SK-N-SH treated with all-trans-retinoic acid at 6 μM for 48 hours (cell line): ENCODE measurements around the gene SLC25A48.

Source experiments
- ARNTL ChIP-seq: fragments of 450-650 bp; formaldehyde crosslinking; IDR thresholded peaks from 2 replicates; pipeline ENCODE4 v1.5.0; 2020; ENCODE audit warnings: low read depth, mild to moderate bottlenecking, moderate library complexity, borderline replicate concordance
- BACH2 ChIP-seq: fragments of 250-450 bp; sonication (Bioruptor Pico); IDR thresholded peaks from 2 replicates; pipeline ENCODE4 v1.9.0; 2021; ENCODE audit warnings: mild to moderate bottlenecking, borderline replicate concordance
- CSRNP3 ChIP-seq: fragments of 250-450 bp; sonication (Bioruptor Pico); IDR thresholded peaks from 2 replicates; pipeline ENCODE4 v1.5.1; 2021; ENCODE audit warnings: mild to moderate bottlenecking, moderate library complexity
- GLIS3 ChIP-seq: fragments of 250-450 bp; sonication (Bioruptor Pico); IDR thresholded peaks from 2 replicates; pipeline ENCODE4 v1.5.0; 2020; ENCODE audit warnings: mild to moderate bottlenecking, moderate library complexity
- ISL1 ChIP-seq: fragments of 250-450 bp; sonication (Bioruptor Pico); IDR thresholded peaks from 2 replicates; pipeline ENCODE4 v2.1.2; 2022; ENCODE audit warnings: mild to moderate bottlenecking, moderate library complexity
- OSR1 ChIP-seq: fragments of 250-450 bp; sonication (Bioruptor Pico); IDR thresholded peaks from 2 replicates; pipeline ENCODE4 v1.8.0; 2022; ENCODE audit warnings: moderate library complexity, mild to moderate bottlenecking, inconsistent platforms
- PATZ1 ChIP-seq: fragments of 250-450 bp; sonication (Bioruptor Pico); IDR thresholded peaks from 2 replicates; pipeline ENCODE4 v1.8.0; 2020; ENCODE audit warnings: mild to moderate bottlenecking, moderate library complexity, borderline replicate concordance
- POU6F1 ChIP-seq: fragments of 250-450 bp; sonication (Bioruptor Pico); IDR thresholded peaks from 2 replicates; pipeline ENCODE4 v1.8.0; 2021; ENCODE audit warnings: low read depth, mild to moderate bottlenecking, moderate library complexity, borderline replicate concordance
- TCF4 ChIP-seq: fragments of 250-450 bp; sonication (Bioruptor Pico); IDR thresholded peaks from 2 replicates; pipeline ENCODE4 v1.8.0; 2021; ENCODE audit warnings: mild to moderate bottlenecking, moderate library complexity, borderline replicate concordance
- TOX ChIP-seq: fragments of 250-450 bp; sonication (Bioruptor Pico); IDR thresholded peaks from 2 replicates; pipeline ENCODE4 v1.8.0; 2021; ENCODE audit warnings: mild to moderate bottlenecking, moderate library complexity, borderline replicate concordance
- ZFP3 ChIP-seq: fragments of 250-450 bp; sonication (Bioruptor Pico); IDR thresholded peaks from 2 replicates; pipeline ENCODE4 v1.5.0; 2020; ENCODE audit warnings: mild to moderate bottlenecking, moderate library complexity
- ZNF8 ChIP-seq: fragments of 450-650 bp; formaldehyde crosslinking; IDR thresholded peaks from 2 replicates; pipeline ENCODE4 v1.5.0; 2020; ENCODE audit warnings: mild to moderate bottlenecking, moderate library complexity
- TF ChIP-seq, protein P1 (sequence below): fragments of 250-450 bp; sonication (Bioruptor Pico); IDR thresholded peaks from 2 replicates; pipeline ENCODE4 v1.5.1; 2020; ENCODE audit warnings: low read depth, mild to moderate bottlenecking, moderate library complexity

- TF ChIP-seq POU6F1 = no peak
- TF ChIP-seq ARNTL (CRISPR knock-in tag) = no peak
- TF ChIP-seq PATZ1 (CRISPR knock-in tag) = no peak
- no peak for TF ChIP-seq CSRNP3 (CRISPR knock-in tag)
- TF ChIP-seq ZNF8 (CRISPR knock-in tag) = no peak
- TF ChIP-seq TCF4 = no peak
- TF ChIP-seq GLIS3 = no peak
- TF ChIP-seq OSR1 (CRISPR knock-in tag) = no peak
- no peak for TF ChIP-seq BACH2 (CRISPR knock-in tag)
- TF ChIP-seq ZFP3 (CRISPR knock-in tag) = no peak
- no peak for TF ChIP-seq TOX (CRISPR knock-in tag)
- TF ChIP-seq ISL1 (CRISPR knock-in tag) = no peak
- TF ChIP-seq, protein P1, sequence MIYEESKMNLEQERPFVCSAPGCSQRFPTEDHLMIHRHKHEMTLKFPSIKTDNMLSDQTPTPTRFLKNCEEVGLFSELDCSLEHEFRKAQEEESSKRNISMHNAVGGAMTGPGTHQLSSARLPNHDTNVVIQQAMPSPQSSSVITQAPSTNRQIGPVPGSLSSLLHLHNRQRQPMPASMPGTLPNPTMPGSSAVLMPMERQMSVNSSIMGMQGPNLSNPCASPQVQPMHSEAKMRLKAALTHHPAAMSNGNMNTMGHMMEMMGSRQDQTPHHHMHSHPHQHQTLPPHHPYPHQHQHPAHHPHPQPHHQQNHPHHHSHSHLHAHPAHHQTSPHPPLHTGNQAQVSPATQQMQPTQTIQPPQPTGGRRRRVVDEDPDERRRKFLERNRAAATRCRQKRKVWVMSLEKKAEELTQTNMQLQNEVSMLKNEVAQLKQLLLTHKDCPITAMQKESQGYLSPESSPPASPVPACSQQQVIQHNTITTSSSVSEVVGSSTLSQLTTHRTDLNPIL (CRISPR knock-in tag) = no peak
Observed at GRCh38 chr5:135829179-135829578, 5.3 kb upstream of the SLC25A48 start.
